A549 treated with CORT108297 at 1 μM for 4 hours (cell line): ENCODE data around the gene SIAH2. TPM values are rescaled to one million over a fixed set of nuclear protein-coding genes. Genes with fewer than 3 reads are reported as not detected.

Experiments used
- total RNA-seq: library from RNA; stranded (reverse); fragments of 200-300 nt; extraction: Qiagen RNA extraction; gene quantifications from 5 replicates; pipeline ENCODE4 v1.2.3, GENCODE V29; 2022

SIAH2 gene, protein sequence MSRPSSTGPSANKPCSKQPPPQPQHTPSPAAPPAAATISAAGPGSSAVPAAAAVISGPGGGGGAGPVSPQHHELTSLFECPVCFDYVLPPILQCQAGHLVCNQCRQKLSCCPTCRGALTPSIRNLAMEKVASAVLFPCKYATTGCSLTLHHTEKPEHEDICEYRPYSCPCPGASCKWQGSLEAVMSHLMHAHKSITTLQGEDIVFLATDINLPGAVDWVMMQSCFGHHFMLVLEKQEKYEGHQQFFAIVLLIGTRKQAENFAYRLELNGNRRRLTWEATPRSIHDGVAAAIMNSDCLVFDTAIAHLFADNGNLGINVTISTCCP
- total RNA-seq: 14.4 to 19.8 TPM (median 18.0 TPM) in 5 replicates

DNA sequence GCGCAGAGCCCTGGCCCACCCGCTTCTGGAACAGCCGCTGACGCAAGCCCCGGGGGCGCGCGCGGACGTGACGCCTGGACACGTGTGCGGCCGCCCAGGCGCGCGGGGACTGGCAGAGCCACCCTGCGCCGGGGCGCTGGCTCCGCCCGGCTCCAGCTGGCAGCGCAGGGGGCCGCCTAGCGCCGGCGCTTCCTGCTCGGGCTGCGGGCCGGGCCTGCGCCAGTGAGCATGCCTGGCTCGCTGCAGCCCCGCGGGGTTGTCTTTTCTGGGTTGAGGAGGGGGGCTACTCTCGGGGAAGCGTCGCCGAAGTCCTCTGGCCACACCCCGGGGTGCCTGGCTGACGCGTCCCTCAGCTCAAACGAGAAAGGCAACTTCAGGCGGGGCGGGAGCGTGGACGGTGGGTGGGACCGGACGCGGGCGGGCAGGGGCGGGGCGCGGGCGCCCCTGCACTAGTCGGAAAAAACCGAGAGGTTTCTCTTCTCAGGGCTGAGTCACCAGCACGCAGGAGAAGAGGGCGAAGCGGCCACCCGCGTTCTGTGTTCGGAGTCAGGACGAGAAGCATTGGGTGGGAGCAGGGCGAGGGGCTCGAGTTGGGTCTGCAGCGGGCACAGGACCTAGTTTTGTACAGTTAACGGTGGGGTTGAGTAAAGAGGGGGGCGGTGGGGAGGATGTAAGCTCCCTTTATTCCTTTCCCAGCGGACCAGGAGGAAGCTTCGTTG is at the start of gene SIAH2:
SIAH2 (minus strand) TSS at position 48 of the 719 bp plus-strand sequence. CDS start 320 bp downstream, outside the sequence.

DNA sequence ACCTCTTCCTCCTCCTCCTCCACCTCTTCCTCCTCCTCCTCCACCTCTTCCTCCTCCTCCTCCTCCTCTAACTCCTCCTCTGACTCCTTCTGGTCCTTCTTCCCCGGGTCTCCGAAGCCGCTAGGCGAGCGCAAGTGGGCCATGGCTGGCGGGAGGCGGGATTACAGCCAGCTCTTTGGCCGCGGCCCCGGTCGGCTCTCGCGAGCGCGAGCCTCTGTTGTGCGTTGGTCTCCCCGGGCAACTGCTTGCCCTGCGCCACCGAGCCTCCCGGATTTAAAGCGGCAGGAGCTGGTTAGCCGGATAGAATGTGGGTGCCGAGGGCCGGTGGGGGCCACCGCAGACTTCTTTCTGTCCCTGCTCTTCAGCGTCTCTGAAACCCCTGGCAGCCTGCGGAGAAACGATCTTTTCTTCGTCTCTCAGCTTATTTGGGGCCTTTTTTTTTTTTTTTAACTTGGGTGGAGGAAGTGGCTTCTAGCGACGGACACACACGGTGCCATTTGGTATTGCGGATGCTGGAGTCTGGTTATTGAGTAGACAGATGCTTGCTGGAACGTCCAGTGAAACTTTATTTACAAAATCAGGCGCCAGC is 59.1 kb downstream of the SIAH2 start, which contains the start of gene ERICH6:
ERICH6 (minus strand) TSS at position 165 of the 589 bp plus-strand sequence; CDS start at position 143, 22 bp downstream.

Other genes starting within 250 kb of the SIAH2 start
- 54.8 to 111 TPM (median 105 TPM) in 5 replicates for gene SERP1, start 216.7 kb downstream of the SIAH2 start, total RNA-seq
- gene EIF2A, start 216.4 kb downstream of the SIAH2 start, total RNA-seq: 62.1 to 101 TPM (median 70.4 TPM) in 5 replicates
- 98.6 to 106 TPM (median 105 TPM) in 5 replicates for gene SELENOT, start 159.8 kb downstream of the SIAH2 start, total RNA-seq
- 0.18 TPM in 1 of 5 replicates, not detected in the others for gene ERICH6, start 59.2 kb downstream of the SIAH2 start, total RNA-seq
- not detected in 5 replicates for gene MINDY4B, start 142.3 kb upstream of the SIAH2 start, total RNA-seq
- not detected in 5 replicates for gene CLRN1, start 209.6 kb upstream of the SIAH2 start, total RNA-seq